HepG2 (cell line): Measurements from ENCODE around the gene CNOT8. TPM values are rescaled to one million over a fixed set of nuclear protein-coding genes. Genes with fewer than 3 reads are reported as not detected.

Experiments
- ATAC-seq: fragments of 200-7000 bp; cut with Tn5 transposase; 3 replicates; pipeline ENCODE4 v1.9.1; 2020; ENCODE audit warnings: mild to moderate bottlenecking, moderate library complexity
- BruUV-seq: library from RNA; stranded (reverse); fragments of 400-500 nt; replicated peaks from 2 replicates; lab custom pipeline; 2021; lab: Mats Ljungman, UMichigan
- CTCF ChIA-PET: fragments of 300-600 bp; formaldehyde crosslinking; extraction: SDS; loops from one replicate; lab custom pipeline; 2021; ENCODE audit warnings: low total read pairs, inconsistent platforms, low intra/inter-chr PET ratio; lab: Yijun Ruan, JAX
- POLR2A ChIA-PET: fragments of 350-600 bp; sonication (Branson Sonifier 250); formaldehyde crosslinking; loops from one replicate; lab custom pipeline; 2020; ENCODE audit warnings: antibody characterized with exemption, inconsistent platforms; lab: Yijun Ruan, JAX
- DNase-seq: peaks from one replicate; pipeline ENCODE4 v3.0.0-alpha.2; 2015; ENCODE audit warnings: low spot score
- FAIRE-seq: peaks from 3 replicates; lab custom pipeline; 2011; peaks lifted over from hg19 to GRCh38; lab: Jason Lieb, UNC
- H2AFZ ChIP-seq: one replicate; pipeline ENCODE4 v1.6.1; 2011; ENCODE audit warnings: low read length, inconsistent platforms
- H3K27ac ChIP-seq: fragments of 300-600 bp; 3 replicates; pipeline ENCODE4 v1.8.0; 2011; ENCODE audit warnings: mixed run types, mild to moderate bottlenecking, mixed read lengths, low read length, inconsistent platforms; ENCODE audit not compliant: insufficient read depth; ENCODE audit errors: extremely low read length
- H3K27me3 ChIP-seq, 2 experiments: fragments of 200-600 bp in 1 of 2; 2 replicates in 1 of 2; 3 replicates in 1 of 2; pipeline versions ENCODE4 v1.6.0 to v1.8.0; 2011; ENCODE audit warnings: low read length in 2 of 2, mild to moderate bottlenecking in 2 of 2, moderate library complexity in 2 of 2, inconsistent platforms in 1 of 2; ENCODE audit not compliant: insufficient read depth in 2 of 2, control insufficient read depth in 1 of 2
- H3K36me3 ChIP-seq, 2 experiments: fragments of 200-600 bp in 1 of 2; replicated peaks in 1 of 2; 2 replicates in 1 of 2; 3 replicates in 1 of 2; pipeline versions ENCODE4 v1.5.1 to v1.8.0; 2011; ENCODE audit warnings: low read length in 2 of 2, inconsistent platforms in 1 of 2; ENCODE audit not compliant: insufficient read depth in 2 of 2, control insufficient read depth in 1 of 2
- H3K4me1 ChIP-seq: 2 replicates; pipeline ENCODE4 v1.5.1; 2012; ENCODE audit warnings: low read length, inconsistent platforms; ENCODE audit not compliant: insufficient read depth
- H3K4me2 ChIP-seq: 2 replicates; pipeline ENCODE4 v1.6.0; 2011; ENCODE audit warnings: low read depth, low read length, inconsistent platforms
- H3K4me3 ChIP-seq, 3 experiments: fragments of 200-600 bp in 1 of 3; sonication (generic), shearing (Covaris generic) in 1 of 3; replicated peaks in 1 of 3; 2 replicates each; pipeline ENCODE4 v1.5.1; 2011 to 2016; ENCODE audit warnings: low read length in 3 of 3, inconsistent platforms in 2 of 3, low read depth in 2 of 3, mild to moderate bottlenecking in 2 of 3, control low read depth in 1 of 3, mixed read lengths in 1 of 3; ENCODE audit not compliant: insufficient read depth in 1 of 3
- H3K79me2 ChIP-seq: one replicate; pipeline ENCODE4 v1.6.1; 2011; ENCODE audit warnings: low read length, inconsistent platforms; ENCODE audit not compliant: insufficient read depth
- H3K9ac ChIP-seq: 2 replicates; pipeline ENCODE4 v1.6.0; 2011; ENCODE audit warnings: mild to moderate bottlenecking, low read depth, low read length, inconsistent platforms; ENCODE audit not compliant: insufficient read depth
- H3K9me3 ChIP-seq: 2 replicates; pipeline ENCODE4 v1.5.1; 2012; ENCODE audit warnings: mild to moderate bottlenecking, low read length
- H4K20me1 ChIP-seq: 2 replicates; pipeline ENCODE4 v1.6.0; 2011; ENCODE audit warnings: inconsistent platforms, mild to moderate bottlenecking, low read length, moderate library complexity; ENCODE audit not compliant: insufficient read depth
- AGO1 ChIP-seq: fragments of 200-400 bp; formaldehyde crosslinking; IDR thresholded peaks from 2 replicates; pipeline ENCODE4 v1.6.1; 2017; ENCODE audit warnings: mild to moderate bottlenecking, low read depth, low read length, moderate library complexity; ENCODE audit not compliant: poor library complexity, severe bottlenecking
- MAFK ChIP-seq, 2 experiments: IDR thresholded peaks in 1 of 2; conservative IDR thresholded peaks in 1 of 2; 2 replicates each; pipeline ENCODE4 v1.6.1; 2011; ENCODE audit warnings: improper control_type of control experiment in 2 of 2, low read length in 2 of 2
- MAX ChIP-seq: IDR thresholded peaks from 2 replicates; pipeline ENCODE4 v1.6.1; 2012; ENCODE audit warnings: inconsistent platforms
- MXD1 ChIP-seq: sonication (generic); formaldehyde crosslinking; IDR thresholded peaks from 2 replicates; pipeline ENCODE4 v1.4.0; 2020; ENCODE audit warnings: mild to moderate bottlenecking, missing genetic modification reagents
- NFRKB ChIP-seq: fragments of 450-650 bp; IDR thresholded peaks from 2 replicates; pipeline ENCODE4 v1.6.1; 2017
- TFE3 ChIP-seq: IDR thresholded peaks from 2 replicates; pipeline ENCODE4 v1.6.1; 2016
- WGBS: methylation state at CpG from one replicate; pipeline ENCODE4 v1.1.6; 2017; ENCODE audit warnings: low lambda C conversion rate; 5-methylcytosine and 5-hydroxymethylcytosine counted together
- in situ Hi-C: cut with HindIII; loops from 2 replicates; pipeline ENCODE4 v1.10.0; 2017; ENCODE audit warnings: low pct_unique_long_range_greater_than_20kb; ENCODE audit not compliant: extremely low pct_ligation_motif_present
- intact Hi-C: fragments of 100-400 bp; cut with micrococcal nuclease; formaldehyde crosslinking; loops from one replicate; pipeline ENCODE4 v1.10.0; 2022; ENCODE audit not compliant: unreplicated experiment
- polyA plus RNA-seq, 8 experiments: library from polyadenylated mRNA; depleted of rRNA in 3 of 8; stranded (reverse) in 7 of 8; unstranded in 1 of 8; fragments of >200 nt; fragmentation: Illumina TruSeq in 4 of 8; extraction: Trizol in 4 of 8; gene quantifications; 2 replicates each; pipeline versions ENCODE4 v1.2.1 to v1.2.3, GENCODE V29; 2011 to 2016; ENCODE audit warnings: low read depth in 4 of 8, missing spikeins in 1 of 8, mixed read lengths in 1 of 8; ENCODE audit not compliant: insufficient read depth in 1 of 8
- total RNA-seq, 5 experiments: library from RNA; depleted of rRNA; stranded (reverse); fragments of >200 nt; fragmentation: Illumina TruSeq; extraction: Trizol; gene quantifications; 2 replicates each; pipeline ENCODE4 v1.2.3, GENCODE V29; 2016; ENCODE audit warnings: low read depth in 1 of 5

CNOT8 gene
- total and polyA plus RNA-seq, 2 of the 13 experiments (the other 11 are each of a cell fraction or from before 2014, with no cell fraction given) = 37.1 to 74.9 TPM

- DNase-seq (no peak), ATAC-seq (no peak), FAIRE-seq (no peak)
- no TSS peak for BruUV-seq
- no peak overlapping the region for H3K9ac ChIP-seq
- no peaks in the 10 kb centered on the region for H3K4me1 ChIP-seq
- no peaks in the 10 kb centered on the region for H4K20me1 ChIP-seq
- no peaks in the 10 kb centered on the region for H3K79me2 ChIP-seq
- TF ChIP-seq MAX (no peak), AGO1 (no peak), MAFK (conservative IDR thresholded peaks at IDR 0.05 in 1 of 2, IDR thresholded peaks at IDR 0.05 in 1 of 2; ENCODE audit: low read length in 2 of 2) (no peak), TFE3 (CRISPR knock-in tag) (no peak), MXD1 (no peak), NFRKB (no peak)
- intact Hi-C loops (no loop called here), in situ Hi-C loops (no loop called here)
- ChIA-PET POLR2A (no interaction called here), CTCF (no interaction called here)
- no peak overlapping the region for H2AFZ ChIP-seq
- 82% methylated on average over 4 of the region's 4 CpGs for WGBS
- no peak overlapping the region for H3K4me3 ChIP-seq
- H3K27ac ChIP-seq = no peak overlapping the region
- H3K36me3 ChIP-seq = peaks cover 11 to 60% of the 10 kb centered on the region in 2 experiments
- H3K27me3 ChIP-seq = no peaks in the 10 kb centered on the region
- no peak overlapping the region for H3K4me2 ChIP-seq
- no peaks in the 10 kb centered on the region for H3K9me3 ChIP-seq
Observed at GRCh38 chr5:154917757-154918156, 59.3 kb downstream of the CNOT8 start.
